ENCODE results near the gene WNT3. TPM values are rescaled to one million over a fixed set of nuclear protein-coding genes. Genes with fewer than 3 reads are reported as not detected.
"Not testable (repeated sequence)": the region's sequence is repeated elsewhere in the genome, so short reads cannot be mapped to it uniquely, and the experiment has no call there.

Gene WNT3
- total RNA-seq, 4 donors from 2014 or later, result 0.27 to 0.48 TPM; not detected in 2

DNA sequence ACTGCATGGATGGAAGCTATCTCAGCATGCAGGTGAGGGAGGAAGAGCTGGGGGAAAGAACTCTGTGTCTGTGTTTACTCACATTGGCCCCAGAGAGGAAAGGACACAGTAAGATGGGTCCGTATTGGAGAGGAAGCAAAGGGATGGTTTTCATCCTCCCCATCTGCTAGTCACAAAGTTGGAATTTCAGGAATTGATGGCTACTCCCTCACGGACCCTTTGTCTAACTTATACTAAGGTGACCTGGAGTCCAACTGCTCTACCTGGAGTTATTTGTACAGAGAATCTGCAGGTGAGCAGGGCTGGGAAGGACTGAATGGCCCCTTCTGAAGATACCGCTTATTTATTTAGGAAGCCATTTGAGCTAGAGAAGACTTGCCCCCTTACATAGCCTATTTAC lies 55.1 kb downstream of the WNT3 start:
- H3K4me3 ChIP-seq, result no peak overlapping the region
- DNase-seq, result no peak
- H3K27me3 ChIP-seq, result no peaks in the 10 kb centered on the region
- no peaks in the 10 kb centered on the region for H3K4me1 ChIP-seq
- no peaks in the 10 kb centered on the region for H3K36me3 ChIP-seq
- H3K9me3 ChIP-seq, result no peaks in the 10 kb centered on the region
- in situ Hi-C loops (cut with MboI; ENCODE audit: low pct_ligation_motif_present in 1 of 4, low pct_unique_long_range_greater_than_20kb in 1 of 4, low sequenced_read_pairs in 3 of 4) (no loop called here), intact Hi-C loops (cut with DNase I; ENCODE audit: low total_unique reads) (no loop called here)
- no peak overlapping the region for H3K27ac ChIP-seq
- 60 to 74% methylated on average over 1 to 3 of the region's 3 CpGs for WGBS, 2 donors (ENCODE audit: low coverage in 1 of 2)
- TF ChIP-seq EP300 (IDR thresholded peaks at IDR 0.05; ENCODE audit: low read depth) (no peak), POLR2A (IDR thresholded peaks at IDR 0.05) (no peak), POLR2AphosphoS5 (IDR thresholded peaks at IDR 0.05) (no peak)
- TF ChIP-seq, protein P1, sequence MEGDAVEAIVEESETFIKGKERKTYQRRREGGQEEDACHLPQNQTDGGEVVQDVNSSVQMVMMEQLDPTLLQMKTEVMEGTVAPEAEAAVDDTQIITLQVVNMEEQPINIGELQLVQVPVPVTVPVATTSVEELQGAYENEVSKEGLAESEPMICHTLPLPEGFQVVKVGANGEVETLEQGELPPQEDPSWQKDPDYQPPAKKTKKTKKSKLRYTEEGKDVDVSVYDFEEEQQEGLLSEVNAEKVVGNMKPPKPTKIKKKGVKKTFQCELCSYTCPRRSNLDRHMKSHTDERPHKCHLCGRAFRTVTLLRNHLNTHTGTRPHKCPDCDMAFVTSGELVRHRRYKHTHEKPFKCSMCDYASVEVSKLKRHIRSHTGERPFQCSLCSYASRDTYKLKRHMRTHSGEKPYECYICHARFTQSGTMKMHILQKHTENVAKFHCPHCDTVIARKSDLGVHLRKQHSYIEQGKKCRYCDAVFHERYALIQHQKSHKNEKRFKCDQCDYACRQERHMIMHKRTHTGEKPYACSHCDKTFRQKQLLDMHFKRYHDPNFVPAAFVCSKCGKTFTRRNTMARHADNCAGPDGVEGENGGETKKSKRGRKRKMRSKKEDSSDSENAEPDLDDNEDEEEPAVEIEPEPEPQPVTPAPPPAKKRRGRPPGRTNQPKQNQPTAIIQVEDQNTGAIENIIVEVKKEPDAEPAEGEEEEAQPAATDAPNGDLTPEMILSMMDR (IDR thresholded peaks at IDR 0.05), result no peak

DNA sequence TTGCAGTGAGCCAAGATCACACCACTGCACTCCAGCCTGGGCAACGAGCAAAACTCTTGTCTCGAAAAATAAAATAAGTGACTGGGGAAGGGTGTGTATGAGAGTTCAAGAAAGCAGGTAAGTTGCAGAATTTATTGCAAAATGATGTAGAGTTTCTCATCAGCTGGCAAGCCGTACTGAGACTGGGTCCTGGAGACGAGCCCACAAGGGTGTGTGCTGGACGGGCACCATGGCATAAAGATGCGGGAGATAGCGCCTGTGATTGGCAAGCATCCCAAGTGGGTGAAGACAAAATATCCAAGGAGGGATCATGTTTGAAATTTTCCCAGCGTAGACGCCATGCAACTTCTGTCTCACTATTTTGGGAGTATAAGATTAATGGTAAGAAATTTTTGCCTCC lies 59.4 kb downstream of the WNT3 start:
- Histone ChIP-seq H3K36me3 (peaks cover 0 to 7% (median 3%) of the 10 kb centered on the region in 4 donors), H3K4me3 (no peak overlapping the region), H3K9me3 (no peaks in the 10 kb centered on the region), H3K27ac (no peak overlapping the region), H3K27me3 (no peaks in the 10 kb centered on the region), H3K4me1 (no peaks in the 10 kb centered on the region)
- intact Hi-C loops (cut with DNase I; ENCODE audit: low total_unique reads), result no loop called here
- no peak for DNase-seq
- WGBS, 2 donors (ENCODE audit: low coverage in 1 of 2), result 90 to 92% methylated on average over 7 to 9 of the region's 9 CpGs
- in situ Hi-C loops (cut with MboI; ENCODE audit: low pct_ligation_motif_present in 1 of 4, low pct_unique_long_range_greater_than_20kb in 1 of 4, low sequenced_read_pairs in 3 of 4), result no loop called here
- no peak for TF ChIP-seq EP300 (IDR thresholded peaks at IDR 0.05; ENCODE audit: low read depth)

DNA sequence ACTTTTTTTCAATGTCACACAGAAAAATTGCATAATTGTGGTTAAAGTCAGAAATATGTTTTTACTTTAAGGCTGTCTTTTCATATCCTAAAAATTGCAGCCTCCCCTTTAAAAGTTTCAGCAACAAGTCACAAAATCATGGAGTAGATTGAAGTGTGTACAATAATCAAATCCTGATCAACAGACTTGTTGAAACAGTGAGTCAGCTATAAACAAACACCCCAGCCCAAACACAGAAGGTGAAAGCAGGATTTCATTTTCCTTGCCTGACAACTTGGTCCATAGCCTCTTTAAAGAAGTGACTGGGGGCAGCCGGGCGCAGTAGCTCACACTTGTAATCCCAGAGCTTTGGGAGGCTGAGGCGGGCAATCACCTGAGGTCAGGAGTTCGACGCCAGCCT lies 59.9 kb downstream of the WNT3 start:
- no peak overlapping the region for H3K4me3 ChIP-seq
- H3K4me1 ChIP-seq, result no peaks in the 10 kb centered on the region
- in situ Hi-C loops (cut with MboI; ENCODE audit: low pct_ligation_motif_present in 1 of 4, low pct_unique_long_range_greater_than_20kb in 1 of 4, low sequenced_read_pairs in 3 of 4), result no loop called here
- no peak for TF ChIP-seq EP300 (IDR thresholded peaks at IDR 0.05; ENCODE audit: low read depth)
- intact Hi-C loops (cut with DNase I; ENCODE audit: low total_unique reads), result no loop called here
- 92% methylated on average over 5 of the region's 5 CpGs; no CpG with 5 or more reads in 1 of the 2 donors for WGBS, 2 donors (ENCODE audit: low coverage in 1 of 2)
- DNase-seq, result no peak
- H3K36me3 ChIP-seq, result peaks cover 0 to 7% (median 3%) of the 10 kb centered on the region in 4 donors
- no peak overlapping the region for H3K27ac ChIP-seq
- no peaks in the 10 kb centered on the region for H3K27me3 ChIP-seq
- no peaks in the 10 kb centered on the region for H3K9me3 ChIP-seq

DNA sequence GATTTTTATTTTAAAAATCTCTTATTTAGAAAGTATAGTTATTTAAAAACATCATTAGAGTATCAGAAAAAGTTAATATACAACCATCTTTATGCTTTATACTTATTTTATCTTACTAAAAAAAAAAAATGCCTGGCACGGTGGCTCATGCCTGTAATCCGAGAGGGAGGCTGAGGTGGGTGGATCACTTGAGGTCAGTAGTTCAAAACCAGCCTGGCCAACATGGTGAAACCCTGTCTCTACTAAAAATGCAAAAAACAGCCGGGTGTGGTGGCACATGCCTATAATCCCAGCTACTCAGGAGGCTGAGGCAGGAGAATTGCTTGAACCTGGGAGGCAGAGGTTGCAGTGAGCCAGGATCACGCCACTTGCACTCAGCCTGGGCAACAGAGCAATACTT lies 60.9 kb downstream of the WNT3 start:
- H3K4me3 ChIP-seq; H3K4me1 ChIP-seq; in situ Hi-C loops (cut with MboI; ENCODE audit: low pct_ligation_motif_present in 1 of 4, low pct_unique_long_range_greater_than_20kb in 1 of 4, low sequenced_read_pairs in 3 of 4); H3K9me3 ChIP-seq; H3K27ac ChIP-seq; intact Hi-C loops (cut with DNase I; ENCODE audit: low total_unique reads); H3K27me3 ChIP-seq; DNase-seq: not testable (repeated sequence)
- 83 to 86% methylated on average over 4 of the region's 4 CpGs for WGBS, 2 donors (ENCODE audit: low coverage in 1 of 2)
- peaks cover 0 to 13% (median 3%) of the 10 kb centered on the region in 4 donors for H3K36me3 ChIP-seq

DNA sequence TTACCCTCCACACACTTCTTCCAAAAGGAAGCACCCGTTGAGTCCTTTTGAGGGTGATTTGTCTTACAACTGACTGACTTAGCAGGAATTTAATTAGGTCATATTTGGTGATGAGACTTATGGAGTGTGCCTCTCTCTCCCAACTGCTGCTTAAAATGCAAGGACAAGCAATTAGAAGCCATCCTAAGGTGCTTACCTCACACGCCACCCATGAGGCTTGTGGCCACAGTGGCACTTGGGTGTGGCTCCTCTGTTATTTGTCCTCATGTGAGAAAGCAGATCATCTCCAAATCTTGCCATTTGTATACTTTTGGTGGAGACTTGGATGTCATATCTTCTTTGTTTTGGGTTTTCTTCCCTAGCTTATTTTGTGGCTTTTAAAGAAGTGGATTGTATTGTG lies 61.6 kb downstream of the WNT3 start:
- Histone ChIP-seq H3K4me1 (no peaks in the 10 kb centered on the region), H3K27me3 (no peaks in the 10 kb centered on the region), H3K27ac (no peak overlapping the region), H3K9me3 (no peaks in the 10 kb centered on the region), H3K4me3 (no peak overlapping the region), H3K36me3 (peaks cover 0 to 20% (median 4%) of the 10 kb centered on the region in 4 donors)
- no peak for TF ChIP-seq EP300 (IDR thresholded peaks at IDR 0.05; ENCODE audit: low read depth)
- in situ Hi-C loops (cut with MboI; ENCODE audit: low pct_ligation_motif_present in 1 of 4, low pct_unique_long_range_greater_than_20kb in 1 of 4, low sequenced_read_pairs in 3 of 4) (no loop called here), intact Hi-C loops (cut with DNase I; ENCODE audit: low total_unique reads) (no loop called here)
- WGBS, 2 donors (ENCODE audit: low coverage in 1 of 2), result 92% methylated on average over 2 of the region's 2 CpGs; no CpG with 5 or more reads in 1 of the 2 donors
- DNase-seq, result no peak

DNA sequence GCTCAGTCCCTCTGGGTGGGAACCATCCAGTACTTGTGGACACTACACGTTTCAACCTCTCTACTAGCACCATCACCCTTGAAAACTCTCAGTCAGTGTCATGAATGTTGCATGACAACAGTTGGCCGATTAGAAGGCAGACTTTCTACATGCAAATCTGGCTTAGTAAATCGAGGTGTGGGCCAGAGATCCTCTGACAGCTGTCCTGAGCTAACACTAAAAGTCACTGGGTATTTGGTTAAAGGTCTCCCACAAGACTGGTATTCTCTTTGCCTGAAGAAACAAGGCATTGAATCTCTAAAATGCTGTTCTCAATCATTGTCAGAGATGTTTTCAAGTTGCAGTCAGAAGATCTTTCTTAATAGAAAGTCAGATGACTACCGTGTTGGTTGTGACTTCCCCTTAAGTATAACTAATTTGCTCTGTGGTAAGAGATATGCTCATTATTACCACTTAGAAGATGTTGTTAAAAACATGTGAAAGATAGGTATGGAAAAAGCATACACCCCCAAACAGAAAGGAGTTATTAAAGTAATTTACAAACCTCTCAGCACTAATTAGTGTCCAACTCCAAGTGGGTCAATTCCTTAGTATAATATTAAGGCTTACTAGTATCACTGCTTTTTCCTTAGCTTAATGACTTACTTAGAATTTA lies 62.3 kb downstream of the WNT3 start:
- Histone ChIP-seq H3K9me3 (no peaks in the 10 kb centered on the region), H3K27ac (no peak overlapping the region), H3K36me3 (peaks cover 0 to 26% (median 7%) of the 10 kb centered on the region in 4 donors), H3K4me3 (no peak overlapping the region), H3K4me1 (no peaks in the 10 kb centered on the region), H3K27me3 (no peaks in the 10 kb centered on the region)
- 74 to 86% methylated on average over 1 to 4 of the region's 4 CpGs for WGBS, 2 donors (ENCODE audit: low coverage in 1 of 2)
- TF ChIP-seq, protein P1 (IDR thresholded peaks at IDR 0.05), result no peak
- TF ChIP-seq EP300 (IDR thresholded peaks at IDR 0.05; ENCODE audit: low read depth), result no peak
- TF ChIP-seq POLR2AphosphoS5 (IDR thresholded peaks at IDR 0.05), result no peak
- TF ChIP-seq POLR2A (IDR thresholded peaks at IDR 0.05), result no peak
- no peak for DNase-seq
- in situ Hi-C loops (cut with MboI; ENCODE audit: low pct_ligation_motif_present in 1 of 4, low pct_unique_long_range_greater_than_20kb in 1 of 4, low sequenced_read_pairs in 3 of 4), result no loop called here
- intact Hi-C loops (cut with DNase I; ENCODE audit: low total_unique reads), result no loop called here

Measured in transverse colon (tissue), 4 donors.